Keratinocyte (primary cell): ENCODE results near the gene ORM2.

Experiments used
- EZH2 ChIP-seq: IDR thresholded peaks from one replicate; pipeline ENCODE4 v1.6.1; 2012; ENCODE audit warnings: inconsistent platforms, mild to moderate bottlenecking, low read length, moderate library complexity
- TF ChIP-seq, protein P1 (sequence below), 3 experiments: IDR thresholded peaks in 1 of 3; conservative IDR thresholded peaks in 1 of 3; optimal IDR thresholded peaks in 1 of 3; 2 replicates in 2 of 3; 3 replicates in 1 of 3; pipeline versions ENCODE3 to v1.5.1; 2011; ENCODE audit warnings: low read length in 3 of 3, mild to moderate bottlenecking in 3 of 3, moderate library complexity in 2 of 3, control low read depth in 1 of 3, inconsistent platforms in 1 of 3; ENCODE audit not compliant: insufficient read depth in 2 of 3; ENCODE audit errors: extremely low read depth in 1 of 3

GRCh38 chr9:114318416-114318815, 11.3 kb upstream of the ORM2 start:
- TF ChIP-seq, protein P1, sequence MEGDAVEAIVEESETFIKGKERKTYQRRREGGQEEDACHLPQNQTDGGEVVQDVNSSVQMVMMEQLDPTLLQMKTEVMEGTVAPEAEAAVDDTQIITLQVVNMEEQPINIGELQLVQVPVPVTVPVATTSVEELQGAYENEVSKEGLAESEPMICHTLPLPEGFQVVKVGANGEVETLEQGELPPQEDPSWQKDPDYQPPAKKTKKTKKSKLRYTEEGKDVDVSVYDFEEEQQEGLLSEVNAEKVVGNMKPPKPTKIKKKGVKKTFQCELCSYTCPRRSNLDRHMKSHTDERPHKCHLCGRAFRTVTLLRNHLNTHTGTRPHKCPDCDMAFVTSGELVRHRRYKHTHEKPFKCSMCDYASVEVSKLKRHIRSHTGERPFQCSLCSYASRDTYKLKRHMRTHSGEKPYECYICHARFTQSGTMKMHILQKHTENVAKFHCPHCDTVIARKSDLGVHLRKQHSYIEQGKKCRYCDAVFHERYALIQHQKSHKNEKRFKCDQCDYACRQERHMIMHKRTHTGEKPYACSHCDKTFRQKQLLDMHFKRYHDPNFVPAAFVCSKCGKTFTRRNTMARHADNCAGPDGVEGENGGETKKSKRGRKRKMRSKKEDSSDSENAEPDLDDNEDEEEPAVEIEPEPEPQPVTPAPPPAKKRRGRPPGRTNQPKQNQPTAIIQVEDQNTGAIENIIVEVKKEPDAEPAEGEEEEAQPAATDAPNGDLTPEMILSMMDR (optimal IDR thresholded peaks at IDR 0.05 in 1 of 3, IDR thresholded peaks at IDR 0.05 in 1 of 3, conservative IDR thresholded peaks at IDR 0.05 in 1 of 3; ENCODE audit: extremely low read depth in 1 of 3, insufficient read depth in 2 of 3, low read length in 3 of 3): no peak
- no peak for TF ChIP-seq EZH2
